H1 (cell line): Measurements from ENCODE around the gene MSANTD3. TPM values are rescaled to one million over a fixed set of nuclear protein-coding genes. Genes with fewer than 3 reads are reported as not detected.

Source experiments
- CTCF ChIA-PET: fragments of 300-600 bp; sonication (Branson Sonifier 250); formaldehyde crosslinking; loops from one replicate; lab custom pipeline; 2021; ENCODE audit not compliant: partially characterized antibody; lab: Charles Lee
- POLR2A ChIA-PET: fragments of 300-600 bp; sonication (Branson Sonifier 250); formaldehyde crosslinking; loops from one replicate; lab custom pipeline; 2021; ENCODE audit warnings: inconsistent platforms; ENCODE audit not compliant: partially characterized antibody; lab: Charles Lee
- DNase-seq, 2 experiments: peaks; one replicate each; pipeline versions ENCODE4 v3.0.0 to v3.0.0-alpha.2; 2010 to 2022; ENCODE audit warnings: low spot score in 2 of 2, low read depth in 1 of 2, mixed read lengths in 1 of 2
- FAIRE-seq: peaks from 2 replicates; lab custom pipeline; 2011; peaks lifted over from hg19 to GRCh38; lab: Jason Lieb, UNC
- H2AFZ ChIP-seq: 2 replicates; pipeline ENCODE4 v1.8.1; 2012; ENCODE audit warnings: low read length, inconsistent platforms
- H2AK5ac ChIP-seq: 2 replicates; pipeline ENCODE4 v1.6.1; 2013; ENCODE audit warnings: low read depth, low read length
- H2BK120ac ChIP-seq: replicated peaks from 2 replicates; pipeline ENCODE3; 2013; ENCODE audit warnings: low read depth, low read length, inconsistent platforms
- H2BK12ac ChIP-seq: 2 replicates; pipeline ENCODE4 v1.6.1; 2013; ENCODE audit warnings: low read depth, low read length
- H2BK15ac ChIP-seq: 2 replicates; pipeline ENCODE4 v1.6.1; 2013; ENCODE audit warnings: low read length
- H2BK20ac ChIP-seq: 2 replicates; pipeline ENCODE4 v1.6.1; 2013; ENCODE audit warnings: low read length
- H2BK5ac ChIP-seq: 2 replicates; pipeline ENCODE4 v1.6.1; 2013; ENCODE audit warnings: low read depth, low read length
- H3K14ac ChIP-seq: 2 replicates; pipeline ENCODE4 v1.6.1; 2013; ENCODE audit warnings: inconsistent platforms; ENCODE audit not compliant: insufficient read length
- H3K18ac ChIP-seq: 2 replicates; pipeline ENCODE4 v1.6.1; 2013; ENCODE audit warnings: low read length; ENCODE audit errors: extremely low read depth
- H3K23ac ChIP-seq: 2 replicates; pipeline ENCODE4 v1.6.1; 2013; ENCODE audit warnings: inconsistent platforms; ENCODE audit not compliant: insufficient read length
- H3K23me2 ChIP-seq: 2 replicates; pipeline ENCODE4 v1.6.1; 2013; ENCODE audit warnings: low read depth, low read length
- H3K27ac ChIP-seq: 2 replicates; pipeline ENCODE4 v1.6.1; 2011; ENCODE audit warnings: low read depth, low read length, inconsistent platforms
- H3K27me3 ChIP-seq, 4 experiments: replicated peaks in 1 of 4; 1 replicate in 1 of 4; 2 replicates in 3 of 4; pipeline versions ENCODE4 v1.6.1 to v1.8.1; 2011 to 2013; ENCODE audit warnings: low read length in 3 of 4, mild to moderate bottlenecking in 3 of 4, inconsistent platforms in 2 of 4, mixed read lengths in 2 of 4, moderate library complexity in 1 of 4; ENCODE audit not compliant: control insufficient read depth in 3 of 4, insufficient read depth in 3 of 4; ENCODE audit errors: extremely low read depth in 1 of 4
- H3K36me3 ChIP-seq, 4 experiments: 2 replicates each; pipeline versions ENCODE4 v1.6.1 to v1.8.1; 2011 to 2013; ENCODE audit warnings: mild to moderate bottlenecking in 4 of 4, low read length in 3 of 4, moderate library complexity in 2 of 4, control low read depth in 1 of 4, inconsistent platforms in 1 of 4; ENCODE audit not compliant: insufficient read depth in 4 of 4, control insufficient read depth in 2 of 4
- H3K4ac ChIP-seq: replicated peaks from 2 replicates; pipeline ENCODE3; 2013; ENCODE audit warnings: low read length, low read depth, mixed read lengths, inconsistent platforms; ENCODE audit not compliant: insufficient read length
- H3K4me1 ChIP-seq, 4 experiments: replicated peaks in 1 of 4; 1 replicate in 1 of 4; 2 replicates in 3 of 4; pipeline versions ENCODE4 v1.6.1 to v1.8.1; 2011 to 2013; ENCODE audit warnings: low read length in 3 of 4, inconsistent platforms in 2 of 4, mixed read lengths in 1 of 4; ENCODE audit not compliant: insufficient read depth in 4 of 4, control insufficient read depth in 3 of 4
- H3K4me2 ChIP-seq, 2 experiments: 2 replicates each; pipeline versions ENCODE4 v1.6.1 to v1.8.1; 2011 to 2013; ENCODE audit warnings: low read depth in 2 of 2, low read length in 2 of 2, control low read depth in 1 of 2, inconsistent platforms in 1 of 2, mild to moderate bottlenecking in 1 of 2; ENCODE audit not compliant: insufficient read depth in 1 of 2
- H3K4me3 ChIP-seq, 4 experiments: fragments of 200-600, 300-600 bp in 1 of 4; sonication (generic), shearing (Covaris generic), sonication (Bioruptor Twin) in 1 of 4; 2 replicates each; pipeline versions ENCODE4 v1.5.1 to v1.8.1; 2011 to 2016; ENCODE audit warnings: low read length in 4 of 4, low read depth in 3 of 4, control low read depth in 2 of 4, inconsistent platforms in 2 of 4, mild to moderate bottlenecking in 2 of 4, mixed read lengths in 1 of 4, moderate library complexity in 1 of 4; ENCODE audit not compliant: insufficient read depth in 2 of 4; ENCODE audit errors: extremely low read depth in 1 of 4
- H3K56ac ChIP-seq: replicated peaks from 2 replicates; pipeline ENCODE3; 2013; ENCODE audit warnings: low read depth, mild to moderate bottlenecking, mixed read lengths, low read length, inconsistent platforms; ENCODE audit not compliant: insufficient read length
- H3K79me1 ChIP-seq: 2 replicates; pipeline ENCODE4 v1.6.1; 2013; ENCODE audit warnings: low read depth, low read length, control low read depth
- H3K79me2 ChIP-seq, 2 experiments: 2 replicates each; pipeline versions ENCODE4 v1.6.1 to v1.8.1; 2012 to 2013; ENCODE audit warnings: low read length in 2 of 2, mild to moderate bottlenecking in 2 of 2, inconsistent platforms in 1 of 2; ENCODE audit not compliant: insufficient read depth in 2 of 2, control insufficient read depth in 1 of 2
- H3K9ac ChIP-seq, 4 experiments: replicated peaks in 1 of 4; 1 replicate in 1 of 4; 2 replicates in 3 of 4; pipeline versions ENCODE4 v1.6.1 to v1.8.1; 2011 to 2013; ENCODE audit warnings: low read depth in 3 of 4, low read length in 3 of 4, control low read depth in 2 of 4, mild to moderate bottlenecking in 2 of 4, moderate library complexity in 2 of 4, inconsistent platforms in 1 of 4; ENCODE audit errors: extremely low read depth in 1 of 4
- H3K9me3 ChIP-seq, 2 experiments: 2 replicates each; pipeline versions ENCODE4 v1.6.1 to v1.8.1; 2012 to 2013; ENCODE audit warnings: mild to moderate bottlenecking in 2 of 2, moderate library complexity in 2 of 2, control low read depth in 1 of 2, inconsistent platforms in 1 of 2, low read depth in 1 of 2, low read length in 1 of 2, mixed read lengths in 1 of 2; ENCODE audit not compliant: insufficient read depth in 2 of 2
- H4K20me1 ChIP-seq, 2 experiments: replicated peaks in 1 of 2; 2 replicates each; pipeline versions ENCODE3 to v1.8.1; 2011 to 2013; ENCODE audit warnings: inconsistent platforms in 2 of 2, low read length in 2 of 2, mild to moderate bottlenecking in 1 of 2; ENCODE audit not compliant: insufficient read depth in 2 of 2, control insufficient read depth in 1 of 2
- H4K5ac ChIP-seq: 2 replicates; pipeline ENCODE4 v1.6.1; 2013; ENCODE audit warnings: low read length, low read depth, mixed read lengths, inconsistent platforms; ENCODE audit not compliant: insufficient read length
- H4K8ac ChIP-seq: 2 replicates; pipeline ENCODE4 v1.8.0; 2013; ENCODE audit warnings: mild to moderate bottlenecking, moderate library complexity, low read length, inconsistent platforms; ENCODE audit not compliant: insufficient read depth; ENCODE audit errors: extremely low read depth
- H4K91ac ChIP-seq: replicated peaks from 2 replicates; pipeline ENCODE3; 2013; ENCODE audit warnings: low read length, mixed read lengths, inconsistent platforms; ENCODE audit not compliant: insufficient read length
- E2F6 ChIP-seq: IDR thresholded peaks from 2 replicates; pipeline ENCODE4 v1.6.1; 2012; ENCODE audit warnings: inconsistent platforms
- HDAC6 ChIP-seq: IDR thresholded peaks from one replicate; pipeline ENCODE4 v1.7.1; 2012; ENCODE audit warnings: low read depth, mild to moderate bottlenecking, inconsistent platforms, low read length, moderate library complexity
- SAP30 ChIP-seq: fragments of 300-600 bp; sonication (generic); IDR thresholded peaks from 2 replicates; pipeline ENCODE4 v1.7.1; 2012; ENCODE audit warnings: low read length, moderate library complexity, mild to moderate bottlenecking, inconsistent platforms; ENCODE audit not compliant: insufficient read depth, insufficient replicate concordance
- SP1 ChIP-seq: IDR thresholded peaks from 2 replicates; pipeline ENCODE4 v1.6.1; 2011; ENCODE audit warnings: low read depth, low read length
- WGBS, 2 experiments: shearing (Covaris generic) in 1 of 2; methylation state at CpG; one replicate each; pipeline versions ENCODE4 v1.1.6 to v1.1.7; 2013 to 2015; ENCODE audit warnings: low lambda C conversion rate in 2 of 2, mixed read lengths in 2 of 2, inconsistent platforms in 1 of 2, low coverage in 1 of 2, missing lambda C conversion rate in 1 of 2; ENCODE audit not compliant: insufficient replicate concordance in 2 of 2, insufficient coverage in 1 of 2, insufficient read length in 1 of 2; ENCODE audit errors: extremely low coverage in 1 of 2, missing lambda C conversion rate in 1 of 2; 5-methylcytosine and 5-hydroxymethylcytosine counted together
- polyA plus RNA-seq, 7 experiments: library from polyadenylated mRNA; depleted of rRNA in 3 of 7; stranded (reverse) in 5 of 7; unstranded in 2 of 7; fragments of >200 nt in 5 of 7; fragments of 200-250 nt in 2 of 7; gene quantifications; 1 replicate in 5 of 7; 2 replicates in 1 of 7; 4 replicates in 1 of 7; pipeline versions ENCODE4 v1.2.1 to v1.2.3, GENCODE V29; 2011 to 2013; ENCODE audit warnings: missing spikeins in 2 of 7, mixed read lengths in 2 of 7
- total RNA-seq: library from RNA; stranded (reverse); fragmentation: NEBNext Ultra II Directional; extraction: Animal tissue kit (Norgen Biotek cat#: 25700); gene quantifications from 2 replicates; pipeline ENCODE4 v1.2.1, GENCODE V29; 2021

Gene MSANTD3
- total and polyA plus RNA-seq, 2 of the 8 experiments (the other 6 are each of a cell fraction or from before 2014, with no cell fraction given), result 12.0 to 41.3 TPM

- H3K4me3 ChIP-seq, result no peak overlapping the region
- no peak overlapping the region for H3K4ac ChIP-seq
- H2AK5ac ChIP-seq, result no peak overlapping the region
- H3K9me3 ChIP-seq, result no peaks in the 10 kb centered on the region
- CTCF ChIA-PET, result no interaction called here
- H3K23me2 ChIP-seq, result no peaks in the 10 kb centered on the region
- no peak overlapping the region for H3K9ac ChIP-seq
- WGBS, 2 experiments, result 94% methylated on average over 2 of the region's 2 CpGs; no CpG with 5 or more reads in 1 of the 2 experiments
- no peak overlapping the region for H4K8ac ChIP-seq
- H3K18ac ChIP-seq, result no peak overlapping the region
- no peak overlapping the region for H4K5ac ChIP-seq
- peaks cover 0 to 5% (median 3%) of the 10 kb centered on the region in 4 experiments; a peak in 2 of 7 replicates for H3K4me1 ChIP-seq
- H2BK12ac ChIP-seq, result no peak overlapping the region
- H3K56ac ChIP-seq, result no peak overlapping the region
- no peak overlapping the region for H4K91ac ChIP-seq
- H3K27ac ChIP-seq, result no peak overlapping the region
- H3K27me3 ChIP-seq, result no peaks in the 10 kb centered on the region
- no peak overlapping the region for H2BK15ac ChIP-seq
- peaks cover 9 to 14% of the 10 kb centered on the region in 2 experiments for H4K20me1 ChIP-seq
- no peak for TF ChIP-seq E2F6
- TF ChIP-seq SP1, result no peak
- TF ChIP-seq SAP30, result no peak
- no peak for TF ChIP-seq HDAC6
- no peak overlapping the region for H3K23ac ChIP-seq
- no peak overlapping the region for H2BK20ac ChIP-seq
- peaks cover 0 to 44% (median 10%) of the 10 kb centered on the region in 4 experiments; a peak in 5 of 8 replicates for H3K36me3 ChIP-seq
- H2BK120ac ChIP-seq, result no peak overlapping the region
- H3K14ac ChIP-seq, result no peak overlapping the region
- no peak overlapping the region for H3K4me2 ChIP-seq
- no peak for DNase-seq
- no peak overlapping the region for H2BK5ac ChIP-seq
- H2AFZ ChIP-seq, result no peak overlapping the region
- POLR2A ChIA-PET, result no interaction called here
- H3K79me1 ChIP-seq, result peaks cover 4% of the 10 kb centered on the region; the same call in 1 of the 2 replicates
- H3K79me2 ChIP-seq, result peaks cover 8 to 88% of the 10 kb centered on the region in 2 experiments; a peak in 3 of 4 replicates
- no peak for FAIRE-seq
Observed at GRCh38 chr9:100499866-100500265, 72.9 kb downstream of the MSANTD3 start.
